OCI-LY1 (cell line): ENCODE results near the gene ARHGAP9.

ENCODE experiments used
- H2AFZ ChIP-seq: fragments of 200-600 bp; sonication (generic), shearing (Covaris generic); 2 replicates; pipeline ENCODE4 v1.6.0; 2014; ENCODE audit warnings: antibody characterized with exemption, mild to moderate bottlenecking, low read length
- H3F3A ChIP-seq: fragments of 200-600 bp; sonication (generic), shearing (Covaris generic); 2 replicates; pipeline ENCODE4 v1.6.0; 2014; ENCODE audit warnings: mild to moderate bottlenecking, antibody characterized with exemption, low read length, moderate library complexity; ENCODE audit not compliant: insufficient read depth
- H3K27ac ChIP-seq: fragments of 200-600 bp; sonication (generic); 2 replicates; pipeline ENCODE4 v1.5.1; 2014; ENCODE audit warnings: low read length, mixed run types, mild to moderate bottlenecking, low read depth; ENCODE audit not compliant: poor library complexity, severe bottlenecking
- H3K27me3 ChIP-seq: fragments of 200-600 bp; sonication (generic); 2 replicates; pipeline ENCODE4 v1.6.0; 2014; ENCODE audit warnings: antibody characterized with exemption, mild to moderate bottlenecking, low read length, moderate library complexity; ENCODE audit not compliant: insufficient read depth
- H3K36me3 ChIP-seq: fragments of 200-600 bp; sonication (generic); 2 replicates; pipeline ENCODE4 v1.6.1; 2014; ENCODE audit warnings: mild to moderate bottlenecking, antibody characterized with exemption, low read length, moderate library complexity, mixed read lengths; ENCODE audit not compliant: insufficient read depth
- H3K4me1 ChIP-seq: fragments of 200-600 bp; sonication (generic); 2 replicates; pipeline ENCODE4 v1.5.1; 2014; ENCODE audit warnings: mild to moderate bottlenecking, low read length, moderate library complexity; ENCODE audit not compliant: insufficient read depth, severe bottlenecking
- H3K4me2 ChIP-seq: fragments of 200-600 bp; sonication (generic), shearing (Covaris generic); 2 replicates; pipeline ENCODE4 v1.6.1; 2014; ENCODE audit warnings: low read length
- H3K4me3 ChIP-seq: fragments of 200-600 bp; sonication (generic); 2 replicates; pipeline ENCODE4 v1.5.1; 2014; ENCODE audit warnings: low read length, low read depth, mild to moderate bottlenecking, mixed read lengths; ENCODE audit not compliant: poor library complexity, severe bottlenecking
- H3K79me2 ChIP-seq: fragments of 200-600 bp; shearing (Covaris generic); 2 replicates; pipeline ENCODE4 v1.6.1; 2016; ENCODE audit warnings: mixed run types, low read length, mixed read lengths; ENCODE audit not compliant: insufficient read depth
- H3K9ac ChIP-seq: fragments of 200-600 bp; sonication (generic), shearing (Covaris generic); 2 replicates; pipeline ENCODE4 v1.6.1; 2014; ENCODE audit warnings: mild to moderate bottlenecking, low read length, mixed read lengths
- H3K9me2 ChIP-seq: fragments of 200-600 bp; sonication (generic), shearing (Covaris generic); 2 replicates; pipeline ENCODE4 v1.6.1; 2014; ENCODE audit warnings: low read depth, mild to moderate bottlenecking, low read length, mixed read lengths
- H3K9me3 ChIP-seq: fragments of 200-600 bp; shearing (Covaris generic); 2 replicates; pipeline ENCODE4 v1.6.1; 2014; ENCODE audit warnings: low read length, mixed read lengths
- H4K20me1 ChIP-seq: fragments of 200-600 bp; sonication (generic), shearing (Covaris generic); 2 replicates; pipeline ENCODE4 v1.6.0; 2016; ENCODE audit warnings: mild to moderate bottlenecking, low read length; ENCODE audit not compliant: insufficient read depth
- EZH2 ChIP-seq: fragments of 200-600 bp; sonication (generic), shearing (Covaris generic); IDR thresholded peaks from 2 replicates; pipeline ENCODE4 v1.8.0; 2017; ENCODE audit warnings: borderline replicate concordance, mixed run types, mild to moderate bottlenecking, antibody characterized with exemption, low read length, moderate library complexity, mixed read lengths
- TF ChIP-seq, protein P1 (sequence below): fragments of 200-600 bp; sonication (generic), shearing (Covaris generic); IDR thresholded peaks from 2 replicates; pipeline ENCODE4 v1.5.1; 2017; ENCODE audit warnings: mild to moderate bottlenecking, antibody characterized with exemption, low read length, moderate library complexity, mixed read lengths

ARHGAP9 gene

DNA sequence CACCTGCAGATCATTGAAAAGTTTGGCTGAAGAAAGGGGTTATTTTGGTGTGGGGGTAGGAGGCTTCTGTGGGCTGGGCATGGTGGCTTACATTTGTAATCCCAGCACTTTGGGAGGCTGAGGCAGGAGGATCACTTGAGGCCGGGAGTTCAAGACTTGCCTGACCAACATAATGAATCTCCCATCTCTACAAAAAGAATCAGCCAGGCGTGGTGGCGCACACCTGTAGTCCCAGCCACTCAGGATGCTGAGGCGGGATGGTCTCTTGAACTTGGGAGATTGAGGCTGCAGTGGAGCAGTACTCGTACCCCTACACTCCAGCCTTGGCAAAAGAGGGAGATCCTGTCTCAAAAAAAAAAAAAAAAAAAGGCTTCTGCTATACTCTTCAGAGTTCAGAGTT, 33.6 kb upstream of the ARHGAP9 start:
- Histone ChIP-seq H3K27me3 (no peaks in the 10 kb centered on the region), H3K79me2 (no peaks in the 10 kb centered on the region), H3K4me3 (no peak overlapping the region), H3K27ac (no peak overlapping the region), H3K4me2 (no peak overlapping the region), H3K9me3 (no peaks in the 10 kb centered on the region), H2AFZ (no peak overlapping the region), H3F3A (0 out of 2 replicates have a peak, but pooled peaks cover 3% of the 10 kb centered on the region), H3K4me1 (peaks cover 2% of the 10 kb centered on the region), H3K9me2 (no peaks in the 10 kb centered on the region), H4K20me1 (no peaks in the 10 kb centered on the region), H3K9ac (no peak overlapping the region), H3K36me3 (peaks cover 92% of the 10 kb centered on the region)
- TF ChIP-seq EZH2: no peak
- TF ChIP-seq, protein P1, sequence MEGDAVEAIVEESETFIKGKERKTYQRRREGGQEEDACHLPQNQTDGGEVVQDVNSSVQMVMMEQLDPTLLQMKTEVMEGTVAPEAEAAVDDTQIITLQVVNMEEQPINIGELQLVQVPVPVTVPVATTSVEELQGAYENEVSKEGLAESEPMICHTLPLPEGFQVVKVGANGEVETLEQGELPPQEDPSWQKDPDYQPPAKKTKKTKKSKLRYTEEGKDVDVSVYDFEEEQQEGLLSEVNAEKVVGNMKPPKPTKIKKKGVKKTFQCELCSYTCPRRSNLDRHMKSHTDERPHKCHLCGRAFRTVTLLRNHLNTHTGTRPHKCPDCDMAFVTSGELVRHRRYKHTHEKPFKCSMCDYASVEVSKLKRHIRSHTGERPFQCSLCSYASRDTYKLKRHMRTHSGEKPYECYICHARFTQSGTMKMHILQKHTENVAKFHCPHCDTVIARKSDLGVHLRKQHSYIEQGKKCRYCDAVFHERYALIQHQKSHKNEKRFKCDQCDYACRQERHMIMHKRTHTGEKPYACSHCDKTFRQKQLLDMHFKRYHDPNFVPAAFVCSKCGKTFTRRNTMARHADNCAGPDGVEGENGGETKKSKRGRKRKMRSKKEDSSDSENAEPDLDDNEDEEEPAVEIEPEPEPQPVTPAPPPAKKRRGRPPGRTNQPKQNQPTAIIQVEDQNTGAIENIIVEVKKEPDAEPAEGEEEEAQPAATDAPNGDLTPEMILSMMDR: no peak

- no peak overlapping the region for H3K9ac ChIP-seq
- H3K36me3 ChIP-seq: peaks cover 87% of the 10 kb centered on the region
- H3K4me3 ChIP-seq: no peak overlapping the region
- H4K20me1 ChIP-seq: no peaks in the 10 kb centered on the region
- TF ChIP-seq EZH2: no peak
- TF ChIP-seq, protein P1: no peak
- no peaks in the 10 kb centered on the region for H3K9me2 ChIP-seq
- no peak overlapping the region for H3K27ac ChIP-seq
- H3F3A ChIP-seq: 0 out of 2 replicates have a peak, but pooled peaks cover 3% of the 10 kb centered on the region
- H3K4me1 ChIP-seq: no peaks in the 10 kb centered on the region
- H3K9me3 ChIP-seq: no peaks in the 10 kb centered on the region
- no peak overlapping the region for H3K4me2 ChIP-seq
- H2AFZ ChIP-seq: no peak overlapping the region
- no peaks in the 10 kb centered on the region for H3K27me3 ChIP-seq
- no peaks in the 10 kb centered on the region for H3K79me2 ChIP-seq
Observed at GRCh38 chr12:57512665-57513064, 33.0 kb upstream of the ARHGAP9 start.

GRCh38 chr12:57511588-57512325, 32.1 kb upstream of the ARHGAP9 start:
- Histone ChIP-seq H4K20me1 (no peaks in the 10 kb centered on the region), H3K9ac (no peak overlapping the region), H3K27me3 (no peaks in the 10 kb centered on the region), H3F3A (0 out of 2 replicates have a peak, but pooled peaks cover 3% of the 10 kb centered on the region), H3K36me3 (peaks cover 77% of the 10 kb centered on the region), H3K4me3 (no peak overlapping the region), H3K79me2 (no peaks in the 10 kb centered on the region), H3K27ac (no peak overlapping the region), H3K4me2 (no peak overlapping the region), H3K9me3 (no peaks in the 10 kb centered on the region), H3K9me2 (no peaks in the 10 kb centered on the region), H2AFZ (no peak overlapping the region), H3K4me1 (no peaks in the 10 kb centered on the region)
- TF ChIP-seq, protein P1: no peak
- no peak for TF ChIP-seq EZH2
